Kidney (tissue), 14 donors: ENCODE measurements around the gene HM13. TPM values are rescaled to one million over a fixed set of nuclear protein-coding genes. Genes with fewer than 3 reads are reported as not detected.

ENCODE experiments used
- DNase-seq, 5 donors: peaks; one replicate each; pipeline ENCODE4 v3.0.0-alpha.2; 2013 to 2020
- FAIRE-seq: peaks from 2 replicates; lab custom pipeline; 2012; peaks lifted over from hg19 to GRCh38; lab: Jason Lieb, UNC
- H3K27ac ChIP-seq, 2 donors: one replicate each; pipeline ENCODE4 v1.7.0; 2013; ENCODE audit warnings: low read depth in 2 of 2, low read length in 2 of 2, inconsistent platforms in 1 of 2
- H3K27me3 ChIP-seq: one replicate; pipeline ENCODE4 v1.7.1; 2013; ENCODE audit warnings: low read length, inconsistent platforms; ENCODE audit not compliant: control insufficient read depth, insufficient read depth
- H3K36me3 ChIP-seq, 3 donors: one replicate each; pipeline versions ENCODE4 v1.7.0 to v1.7.1; 2013; ENCODE audit warnings: low read length in 3 of 3, control low read depth in 1 of 3, inconsistent platforms in 1 of 3; ENCODE audit not compliant: insufficient read depth in 3 of 3, control insufficient read depth in 2 of 3
- H3K4me1 ChIP-seq, 3 donors: one replicate each; pipeline versions ENCODE4 v1.7.0 to v1.7.1; 2013; ENCODE audit warnings: low read length in 3 of 3, inconsistent platforms in 1 of 3, low read depth in 1 of 3; ENCODE audit not compliant: control insufficient read depth in 2 of 3, insufficient read depth in 2 of 3
- H3K4me3 ChIP-seq, 3 donors: one replicate each; pipeline versions ENCODE4 v1.7.0 to v1.8.1; 2013; ENCODE audit warnings: low read length in 3 of 3, control low read depth in 1 of 3, inconsistent platforms in 1 of 3
- H3K9ac ChIP-seq, 3 donors: one replicate each; pipeline versions ENCODE4 v1.7.0 to v1.7.1; 2013; ENCODE audit warnings: low read length in 3 of 3, control low read depth in 1 of 3, inconsistent platforms in 1 of 3
- H3K9me3 ChIP-seq, 3 donors: one replicate each; pipeline versions ENCODE4 v1.7.0 to v1.7.1; 2013; ENCODE audit warnings: low read length in 3 of 3, control low read depth in 1 of 3, inconsistent platforms in 1 of 3; ENCODE audit not compliant: control insufficient read depth in 2 of 3, insufficient read depth in 1 of 3
- intact Hi-C: fragments of 100-400 bp; cut with DNase I; formaldehyde crosslinking; loops from one replicate; pipeline ENCODE4 v1.11.1; 2022
- polyA plus RNA-seq: library from polyadenylated mRNA; stranded (reverse); fragments of 350-450 nt; fragmentation: Illumina TruSeq; extraction: RNeasy Lipid Tissue Mini Kit (QIAGEN cat#74804); gene quantifications from one replicate; pipeline ENCODE4 v1.2.3, GENCODE V29; 2014; ENCODE audit warnings: low read depth, low replicate concordance; ENCODE audit not compliant: insufficient read depth
- total RNA-seq: library from RNA; stranded (reverse); fragmentation: NEBNext Ultra II Directional; extraction: Animal tissue kit (Norgen Biotek cat#: 25700); gene quantifications from one replicate; pipeline ENCODE4 v1.2.1, GENCODE V29; 2021
- TF ChIP-seq, protein P1 (sequence below): IDR thresholded peaks from 3 replicates; pipeline ENCODE4 v1.5.1; 2012; ENCODE audit warnings: mild to moderate bottlenecking, moderate library complexity, borderline replicate concordance; ENCODE audit not compliant: insufficient read depth; ENCODE audit errors: extremely low read depth
- donor health status: control.
- donor health status: control.
- donor health status: control.
- donor health status: control.
- donor health status: control.
- donor health status: DM: yes; HTN: yes; CAD: no.
- donor health status: Normal renal cell carcinoma (clear cell type).

The HM13 gene
- total and polyA plus RNA-seq, 2 donors from 2014 or later, result 154 to 174 TPM

DNA sequence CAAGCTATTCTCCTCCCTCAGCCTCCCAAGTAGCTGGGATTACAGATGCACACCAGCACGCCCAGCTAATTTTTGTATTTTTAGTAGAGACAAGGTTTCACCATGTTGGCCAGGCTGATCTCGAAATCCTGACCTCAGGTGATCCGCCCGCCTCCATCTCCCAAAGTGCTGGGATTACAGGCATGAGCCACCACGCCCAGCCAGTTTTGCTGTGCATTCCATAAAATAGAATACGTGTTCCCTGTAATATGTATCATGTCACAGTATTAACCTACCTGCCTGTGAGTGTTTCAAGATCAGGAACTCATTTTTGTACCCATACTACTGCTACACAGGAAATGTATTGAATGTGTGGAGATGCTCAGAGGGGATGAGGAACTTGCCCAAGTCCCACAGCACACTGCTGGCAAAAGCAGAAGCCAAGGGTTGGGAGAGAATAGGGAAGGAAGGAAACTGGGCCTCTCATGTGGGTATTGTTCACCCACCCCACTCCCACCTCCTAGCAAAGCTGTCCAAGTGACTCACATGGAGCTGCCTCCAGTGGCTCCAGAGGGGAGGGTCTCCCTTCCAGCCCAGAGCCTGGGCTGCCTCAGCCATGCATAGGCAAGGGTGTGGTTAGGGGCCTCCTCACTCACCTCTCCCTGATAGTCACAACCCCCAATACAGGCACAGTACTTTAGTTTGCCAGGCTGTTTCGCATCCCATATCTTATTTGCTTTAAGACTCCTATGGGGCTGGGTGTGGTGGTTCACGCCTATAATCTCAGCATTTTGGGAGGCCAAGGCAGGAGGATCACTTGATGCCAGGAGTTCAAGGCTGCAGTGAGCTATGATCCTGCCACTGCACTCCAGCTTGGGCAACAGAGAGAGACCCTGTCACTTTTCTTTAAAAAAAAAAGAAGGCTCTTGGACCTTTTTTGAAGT, 9.4 kb downstream of the HM13 start:
- peaks cover 0 to 2% (median 0%) of the 10 kb centered on the region in 3 donors for H3K36me3 ChIP-seq
- H3K9ac ChIP-seq, result no peak overlapping the region
- no peak overlapping the region for H3K27ac ChIP-seq
- no peaks in the 10 kb centered on the region for H3K9me3 ChIP-seq
- TF ChIP-seq, protein P1, sequence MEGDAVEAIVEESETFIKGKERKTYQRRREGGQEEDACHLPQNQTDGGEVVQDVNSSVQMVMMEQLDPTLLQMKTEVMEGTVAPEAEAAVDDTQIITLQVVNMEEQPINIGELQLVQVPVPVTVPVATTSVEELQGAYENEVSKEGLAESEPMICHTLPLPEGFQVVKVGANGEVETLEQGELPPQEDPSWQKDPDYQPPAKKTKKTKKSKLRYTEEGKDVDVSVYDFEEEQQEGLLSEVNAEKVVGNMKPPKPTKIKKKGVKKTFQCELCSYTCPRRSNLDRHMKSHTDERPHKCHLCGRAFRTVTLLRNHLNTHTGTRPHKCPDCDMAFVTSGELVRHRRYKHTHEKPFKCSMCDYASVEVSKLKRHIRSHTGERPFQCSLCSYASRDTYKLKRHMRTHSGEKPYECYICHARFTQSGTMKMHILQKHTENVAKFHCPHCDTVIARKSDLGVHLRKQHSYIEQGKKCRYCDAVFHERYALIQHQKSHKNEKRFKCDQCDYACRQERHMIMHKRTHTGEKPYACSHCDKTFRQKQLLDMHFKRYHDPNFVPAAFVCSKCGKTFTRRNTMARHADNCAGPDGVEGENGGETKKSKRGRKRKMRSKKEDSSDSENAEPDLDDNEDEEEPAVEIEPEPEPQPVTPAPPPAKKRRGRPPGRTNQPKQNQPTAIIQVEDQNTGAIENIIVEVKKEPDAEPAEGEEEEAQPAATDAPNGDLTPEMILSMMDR, result no peak
- no peak overlapping the region for H3K4me3 ChIP-seq
- intact Hi-C loops, result no loop called here
- DNase-seq, result no peak
- FAIRE-seq, result no peak
- no peaks in the 10 kb centered on the region for H3K27me3 ChIP-seq
- H3K4me1 ChIP-seq, result no peaks in the 10 kb centered on the region

DNA sequence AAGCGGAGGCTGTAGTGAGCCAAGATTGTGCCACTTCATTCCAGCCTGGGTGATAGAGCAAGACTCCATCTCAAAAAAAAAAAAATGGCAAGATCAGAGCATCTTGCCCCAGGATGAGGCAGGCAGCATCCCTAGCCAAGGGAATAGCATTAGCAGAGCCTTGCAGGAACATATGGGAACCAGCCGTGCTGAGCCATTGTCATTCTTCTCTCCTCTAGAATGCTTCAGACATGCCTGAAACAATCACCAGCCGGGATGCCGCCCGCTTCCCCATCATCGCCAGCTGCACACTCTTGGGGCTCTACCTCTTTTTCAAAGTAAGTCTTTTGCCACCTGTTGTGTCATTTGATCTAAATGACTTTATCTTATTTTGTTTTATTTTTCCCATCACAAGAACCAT, 13.0 kb downstream of the HM13 start:
- Histone ChIP-seq H3K27me3 (no peaks in the 10 kb centered on the region), H3K27ac (no peak overlapping the region), H3K9ac (no peak overlapping the region), H3K36me3 (peaks cover 2 to 3% (median 3%) of the 10 kb centered on the region in 3 donors), H3K4me3 (no peak overlapping the region), H3K4me1 (no peaks in the 10 kb centered on the region), H3K9me3 (no peaks in the 10 kb centered on the region)
- no peak for DNase-seq
- no peak for FAIRE-seq
- intact Hi-C loops, result no loop called here
- TF ChIP-seq, protein P1, result no peak

- Histone ChIP-seq H3K9ac (no peak overlapping the region), H3K27me3 (no peaks in the 10 kb centered on the region), H3K4me3 (no peak overlapping the region), H3K27ac (no peak overlapping the region), H3K36me3 (peaks cover 15 to 39% (median 30%) of the 10 kb centered on the region in 3 donors), H3K9me3 (no peaks in the 10 kb centered on the region), H3K4me1 (no peaks in the 10 kb centered on the region)
- TF ChIP-seq, protein P1, result no peak
- FAIRE-seq (no peak), DNase-seq (no peak)
- intact Hi-C loops, result no loop called here
These were observed 21.1 kb downstream of the HM13 start for GRCh38 chr20:31535298-31535697.
